ENCODE results near the gene TMEM151B. TPM values are rescaled to one million over a fixed set of nuclear protein-coding genes. Genes with fewer than 3 reads are reported as not detected.
A peak's percentile ranks its signal among the peaks of the same experiment; 100 is the strongest.

The TMEM151B gene
- total and polyA plus RNA-seq, 2 experiments from 2014 or later: 0.30 TPM

DNA sequence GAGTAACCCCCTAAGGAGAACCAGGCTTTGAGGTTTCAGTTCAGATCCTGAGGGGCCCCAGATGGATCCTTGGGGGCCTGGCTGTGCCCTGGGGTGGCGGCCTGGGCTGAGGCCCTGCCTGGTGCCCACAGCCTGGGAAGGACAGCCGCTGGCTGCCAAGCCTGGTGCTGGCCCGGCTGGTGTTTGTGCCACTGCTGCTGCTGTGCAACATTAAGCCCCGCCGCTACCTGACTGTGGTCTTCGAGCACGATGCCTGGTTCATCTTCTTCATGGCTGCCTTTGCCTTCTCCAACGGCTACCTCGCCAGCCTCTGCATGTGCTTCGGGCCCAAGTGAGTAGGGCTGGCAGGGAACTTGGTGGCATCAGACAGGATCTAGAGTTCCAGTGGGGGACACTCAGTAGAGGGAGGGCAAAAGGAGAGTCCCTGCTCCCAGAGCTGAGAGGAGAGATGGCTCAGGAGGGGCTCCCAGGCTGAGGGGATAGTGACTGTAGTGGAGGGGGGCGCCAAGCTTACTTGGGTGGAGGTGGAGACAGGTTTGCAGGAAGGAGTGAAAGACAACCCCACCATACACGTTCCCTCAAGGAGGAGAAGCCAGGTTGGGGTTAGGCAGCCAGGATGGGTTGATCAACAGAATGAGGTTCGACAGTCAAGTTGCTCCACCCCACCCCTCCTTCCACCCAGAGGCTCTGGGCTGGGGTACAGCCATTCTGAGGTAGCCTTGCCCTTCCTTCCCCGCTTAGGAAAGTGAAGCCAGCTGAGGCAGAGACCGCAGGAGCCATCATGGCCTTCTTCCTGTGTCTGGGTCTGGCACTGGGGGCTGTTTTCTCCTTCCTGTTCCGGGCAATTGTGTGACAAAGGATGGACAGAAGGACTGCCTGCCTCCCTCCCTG lies 37.3 kb upstream of the TMEM151B start:
- Histone ChIP-seq H4K20me1 (ENCODE audit: insufficient read depth, poor library complexity, severe bottlenecking) (no peaks in the 10 kb centered on the region), H3K79me2 (no peaks in the 10 kb centered on the region), H3K4me2 (no peak overlapping the region), H3K4me3 (no peak overlapping the region), H3K9me2 (replicated peaks; ENCODE audit: insufficient read depth) (no peaks in the 10 kb centered on the region), H2AFZ (no peak overlapping the region), H3K27me3 (no peaks in the 10 kb centered on the region), H3K4me1 (ENCODE audit: insufficient read depth) (peaks cover 24% of the 10 kb centered on the region), H3K9me3 (ENCODE audit: low read depth) (no peaks in the 10 kb centered on the region), H3K27ac (no peak overlapping the region), H3K36me3 (replicated peaks; ENCODE audit: insufficient read depth, low read depth) (no peaks in the 10 kb centered on the region)
- 93% methylated on average over 16 of the region's 16 CpGs for WGBS (ENCODE audit: low lambda C conversion rate, missing lambda C conversion rate)
- TF ChIP-seq EZH2phosphoT487 (IDR thresholded peaks at IDR 0.05; ENCODE audit: low read depth, severe bottlenecking, unreplicated experiment) (no peak), EZH2 (IDR thresholded peaks at IDR 0.05; ENCODE audit: borderline replicate concordance) (no peak)
- TF ChIP-seq, protein P1, sequence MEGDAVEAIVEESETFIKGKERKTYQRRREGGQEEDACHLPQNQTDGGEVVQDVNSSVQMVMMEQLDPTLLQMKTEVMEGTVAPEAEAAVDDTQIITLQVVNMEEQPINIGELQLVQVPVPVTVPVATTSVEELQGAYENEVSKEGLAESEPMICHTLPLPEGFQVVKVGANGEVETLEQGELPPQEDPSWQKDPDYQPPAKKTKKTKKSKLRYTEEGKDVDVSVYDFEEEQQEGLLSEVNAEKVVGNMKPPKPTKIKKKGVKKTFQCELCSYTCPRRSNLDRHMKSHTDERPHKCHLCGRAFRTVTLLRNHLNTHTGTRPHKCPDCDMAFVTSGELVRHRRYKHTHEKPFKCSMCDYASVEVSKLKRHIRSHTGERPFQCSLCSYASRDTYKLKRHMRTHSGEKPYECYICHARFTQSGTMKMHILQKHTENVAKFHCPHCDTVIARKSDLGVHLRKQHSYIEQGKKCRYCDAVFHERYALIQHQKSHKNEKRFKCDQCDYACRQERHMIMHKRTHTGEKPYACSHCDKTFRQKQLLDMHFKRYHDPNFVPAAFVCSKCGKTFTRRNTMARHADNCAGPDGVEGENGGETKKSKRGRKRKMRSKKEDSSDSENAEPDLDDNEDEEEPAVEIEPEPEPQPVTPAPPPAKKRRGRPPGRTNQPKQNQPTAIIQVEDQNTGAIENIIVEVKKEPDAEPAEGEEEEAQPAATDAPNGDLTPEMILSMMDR (IDR thresholded peaks at IDR 0.05; ENCODE audit: poor library complexity): no peak
- DNase-seq (ENCODE audit: low spot score): no peak

DNA sequence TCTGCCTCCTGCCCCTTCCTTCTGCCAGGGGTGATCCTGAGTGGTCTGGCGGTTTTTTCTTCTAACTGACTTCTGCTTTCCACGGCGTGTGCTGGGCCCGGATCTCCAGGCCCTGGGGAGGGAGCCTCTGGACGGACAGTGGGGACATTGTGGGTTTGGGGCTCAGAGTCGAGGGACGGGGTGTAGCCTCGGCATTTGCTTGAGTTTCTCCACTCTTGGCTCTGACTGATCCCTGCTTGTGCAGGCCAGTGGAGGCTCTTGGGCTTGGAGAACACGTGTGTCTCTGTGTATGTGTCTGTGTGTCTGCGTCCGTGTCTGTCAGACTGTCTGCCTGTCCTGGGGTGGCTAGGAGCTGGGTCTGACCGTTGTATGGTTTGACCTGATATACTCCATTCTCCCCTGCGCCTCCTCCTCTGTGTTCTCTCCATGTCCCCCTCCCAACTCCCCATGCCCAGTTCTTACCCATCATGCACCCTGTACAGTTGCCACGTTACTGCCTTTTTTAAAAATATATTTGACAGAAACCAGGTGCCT lies 36.6 kb upstream of the TMEM151B start:
- Histone ChIP-seq H4K20me1 (ENCODE audit: insufficient read depth, poor library complexity, severe bottlenecking) (no peaks in the 10 kb centered on the region), H3K9me2 (replicated peaks; ENCODE audit: insufficient read depth) (no peaks in the 10 kb centered on the region), H3K27me3 (no peaks in the 10 kb centered on the region), H3K36me3 (replicated peaks; ENCODE audit: insufficient read depth, low read depth) (no peaks in the 10 kb centered on the region), H3K4me3 (no peak overlapping the region), H3K27ac (peak overlapping the region; percentile 76), H3K9me3 (ENCODE audit: low read depth) (no peaks in the 10 kb centered on the region), H3K4me1 (ENCODE audit: insufficient read depth) (peaks cover 24% of the 10 kb centered on the region), H2AFZ (no peak overlapping the region), H3K79me2 (no peaks in the 10 kb centered on the region), H3K4me2 (no peak overlapping the region)
- TF ChIP-seq, protein P1 (IDR thresholded peaks at IDR 0.05; ENCODE audit: poor library complexity): no peak
- TF ChIP-seq EZH2phosphoT487 (IDR thresholded peaks at IDR 0.05; ENCODE audit: low read depth, severe bottlenecking, unreplicated experiment) (no peak), EZH2 (IDR thresholded peaks at IDR 0.05; ENCODE audit: borderline replicate concordance) (no peak)
- DNase-seq (ENCODE audit: low spot score): no peak
- 91% methylated on average over 14 of the region's 14 CpGs for WGBS (ENCODE audit: low lambda C conversion rate, missing lambda C conversion rate)

DNA sequence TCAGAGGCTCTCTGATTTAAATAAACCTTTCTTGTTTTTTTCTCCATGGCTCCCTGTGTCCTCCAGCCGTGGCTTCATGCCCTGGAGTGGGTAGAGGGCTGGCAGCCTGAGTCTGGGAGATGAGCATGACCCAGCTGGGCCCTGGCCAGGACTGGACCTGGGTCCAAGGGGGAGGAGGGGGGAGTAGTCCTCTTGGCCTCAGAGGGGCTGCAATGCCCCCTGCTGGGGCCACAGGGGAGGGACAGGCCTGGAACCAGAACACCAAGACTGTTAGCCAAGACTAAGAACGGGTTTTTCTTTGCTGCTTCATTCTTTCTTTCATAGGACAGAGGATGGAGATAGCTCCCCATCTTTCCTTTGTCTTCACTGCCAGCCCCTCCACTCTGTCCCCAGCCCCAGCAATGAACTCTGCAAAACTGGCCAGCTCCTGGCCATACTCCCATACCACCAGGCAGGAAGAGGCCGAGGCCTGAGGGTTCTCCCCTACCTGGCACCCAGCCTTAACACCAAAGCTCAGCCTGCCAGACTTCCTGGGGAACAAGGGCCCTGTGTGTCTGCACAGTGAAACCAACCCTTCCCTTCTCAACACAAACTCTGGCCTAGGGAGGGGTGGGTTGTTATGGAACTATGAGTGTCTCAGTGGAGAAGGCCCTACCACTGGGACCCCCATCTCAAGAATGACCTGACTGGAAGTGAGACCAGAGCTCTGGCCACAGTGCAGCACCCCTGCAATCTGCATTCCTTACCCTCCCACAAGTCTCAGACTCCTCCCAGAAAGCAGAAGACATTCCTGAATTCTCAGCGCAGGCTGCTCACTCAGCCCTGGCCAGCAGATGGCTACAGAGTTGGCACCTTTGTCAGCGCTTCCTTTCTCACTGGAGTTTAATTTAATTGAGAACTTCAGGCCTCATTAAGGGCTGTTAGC lies 35.9 kb upstream of the TMEM151B start:
- no peak overlapping the region for H3K4me3 ChIP-seq
- DNase-seq (ENCODE audit: low spot score): peak; percentile 84
- H3K79me2 ChIP-seq: no peaks in the 10 kb centered on the region
- H3K36me3 ChIP-seq (replicated peaks; ENCODE audit: insufficient read depth, low read depth): no peaks in the 10 kb centered on the region
- no peak overlapping the region for H2AFZ ChIP-seq
- peak overlapping the region; percentile 12 for H3K4me2 ChIP-seq
- no peaks in the 10 kb centered on the region for H3K9me3 ChIP-seq (ENCODE audit: low read depth)
- no peaks in the 10 kb centered on the region for H4K20me1 ChIP-seq (ENCODE audit: insufficient read depth, poor library complexity, severe bottlenecking)
- peaks cover 24% of the 10 kb centered on the region for H3K4me1 ChIP-seq (ENCODE audit: insufficient read depth)
- 50% methylated on average over 5 of the region's 5 CpGs for WGBS (ENCODE audit: low lambda C conversion rate, missing lambda C conversion rate)
- H3K27me3 ChIP-seq: no peaks in the 10 kb centered on the region
- no peak for TF ChIP-seq EZH2phosphoT487 (IDR thresholded peaks at IDR 0.05; ENCODE audit: low read depth, severe bottlenecking, unreplicated experiment)
- TF ChIP-seq, protein P1 (IDR thresholded peaks at IDR 0.05; ENCODE audit: poor library complexity): peak; percentile 69
- H3K27ac ChIP-seq: peak overlapping the region; percentile 76
- H3K9me2 ChIP-seq (replicated peaks; ENCODE audit: insufficient read depth): no peaks in the 10 kb centered on the region
